H9 (cell line): ENCODE data around the gene LIN7C. TPM values are rescaled to one million over a fixed set of nuclear protein-coding genes. Genes with fewer than 3 reads are reported as not detected.

Source experiments
- DNase-seq: peaks from one replicate; pipeline ENCODE4 v3.0.0-alpha.2; 2017
- H2AFZ ChIP-seq: one replicate; pipeline ENCODE4 v1.6.1; 2013; ENCODE audit warnings: mild to moderate bottlenecking, low read length, control low read depth, moderate library complexity
- H2AK5ac ChIP-seq: 2 replicates; pipeline ENCODE4 v1.6.1; 2013; ENCODE audit warnings: low read length, control low read depth, mixed read lengths; ENCODE audit not compliant: insufficient read length
- H2BK120ac ChIP-seq: one replicate; pipeline ENCODE4 v1.6.1; 2013; ENCODE audit warnings: low read depth, mild to moderate bottlenecking, low read length, control low read depth, inconsistent platforms; ENCODE audit not compliant: poor library complexity, severe bottlenecking
- H2BK12ac ChIP-seq: 2 replicates; pipeline ENCODE4 v1.6.1; 2013; ENCODE audit warnings: low read length, control low read depth, mixed read lengths, low read depth; ENCODE audit not compliant: insufficient read length
- H2BK15ac ChIP-seq: 2 replicates; pipeline ENCODE4 v1.6.1; 2013; ENCODE audit warnings: low read depth, low read length, control low read depth
- H2BK20ac ChIP-seq: one replicate; pipeline ENCODE4 v1.6.1; 2013; ENCODE audit warnings: low read depth, mild to moderate bottlenecking, low read length, control low read depth, inconsistent platforms; ENCODE audit not compliant: poor library complexity, severe bottlenecking
- H2BK5ac ChIP-seq: 2 replicates; pipeline ENCODE4 v1.6.1; 2013; ENCODE audit warnings: low read length, control low read depth, mixed read lengths; ENCODE audit not compliant: insufficient read length
- H3K14ac ChIP-seq: 2 replicates; pipeline ENCODE4 v1.6.1; 2013; ENCODE audit warnings: low read length, control low read depth; ENCODE audit not compliant: insufficient read depth
- H3K18ac ChIP-seq: 2 replicates; pipeline ENCODE4 v1.6.1; 2013; ENCODE audit warnings: low read depth, mild to moderate bottlenecking, mixed read lengths, low read length, control low read depth; ENCODE audit not compliant: insufficient read length
- H3K23ac ChIP-seq: 2 replicates; pipeline ENCODE4 v1.6.1; 2013; ENCODE audit warnings: low read length, control low read depth, mixed read lengths, low read depth; ENCODE audit not compliant: insufficient read length
- H3K23me2 ChIP-seq: 2 replicates; pipeline ENCODE4 v1.6.1; 2013; ENCODE audit warnings: low read depth, mild to moderate bottlenecking, mixed read lengths, low read length, control low read depth; ENCODE audit not compliant: insufficient read length, poor library complexity, severe bottlenecking
- H3K27ac ChIP-seq: 2 replicates; pipeline ENCODE4 v1.5.1; 2013; ENCODE audit warnings: low read length, control low read depth, mixed read lengths, low read depth; ENCODE audit not compliant: insufficient read length
- H3K27me3 ChIP-seq: 2 replicates; pipeline ENCODE4 v1.6.1; 2013; ENCODE audit warnings: low read length, control low read depth, inconsistent platforms; ENCODE audit not compliant: insufficient read depth
- H3K4ac ChIP-seq: 2 replicates; pipeline ENCODE4 v1.6.1; 2013; ENCODE audit warnings: low read depth, mild to moderate bottlenecking, control low read depth, inconsistent platforms, low read length, moderate library complexity
- H3K4me1 ChIP-seq: 2 replicates; pipeline ENCODE4 v1.6.1; 2013; ENCODE audit warnings: low read length, control low read depth, inconsistent platforms; ENCODE audit not compliant: insufficient read depth
- H3K4me2 ChIP-seq: 2 replicates; pipeline ENCODE4 v1.6.1; 2013; ENCODE audit warnings: low read length, control low read depth, mixed read lengths; ENCODE audit not compliant: insufficient read length, insufficient read depth
- H3K56ac ChIP-seq: 2 replicates; pipeline ENCODE4 v1.6.1; 2013; ENCODE audit warnings: low read depth, mild to moderate bottlenecking, mixed read lengths, low read length, control low read depth; ENCODE audit not compliant: insufficient read length
- H3K79me1 ChIP-seq: 2 replicates; pipeline ENCODE4 v1.6.1; 2013; ENCODE audit warnings: low read depth, mild to moderate bottlenecking, moderate library complexity, low read length, control low read depth, inconsistent platforms; ENCODE audit not compliant: insufficient read depth, poor library complexity, severe bottlenecking
- H3K79me2 ChIP-seq: 2 replicates; pipeline ENCODE4 v1.6.1; 2013; ENCODE audit warnings: low read length, control low read depth, inconsistent platforms; ENCODE audit not compliant: insufficient read depth
- H3K9ac ChIP-seq: 2 replicates; pipeline ENCODE4 v1.6.1; 2013; ENCODE audit warnings: low read length, control low read depth, mixed read lengths; ENCODE audit not compliant: insufficient read length; ENCODE audit errors: extremely low read depth
- H3K9me3 ChIP-seq: one replicate; pipeline ENCODE4 v1.6.1; 2013; ENCODE audit warnings: low read depth, low read length, inconsistent platforms; ENCODE audit not compliant: control insufficient read depth
- H3T11ph ChIP-seq: one replicate; pipeline ENCODE4 v1.6.1; 2013; ENCODE audit warnings: mild to moderate bottlenecking, low read length, control low read depth, inconsistent platforms
- H4K20me1 ChIP-seq: one replicate; pipeline ENCODE4 v1.6.1; 2013; ENCODE audit not compliant: control insufficient read depth, insufficient read length, insufficient read depth
- H4K5ac ChIP-seq: 2 replicates; pipeline ENCODE4 v1.6.1; 2013; ENCODE audit warnings: low read depth, mild to moderate bottlenecking, mixed read lengths, low read length, control low read depth; ENCODE audit not compliant: insufficient read length
- H4K8ac ChIP-seq: replicated peaks from 2 replicates; pipeline ENCODE4 v1.6.1; 2013; ENCODE audit warnings: low read length, control low read depth, mixed read lengths, low read depth; ENCODE audit not compliant: insufficient read length
- H4K91ac ChIP-seq: 2 replicates; pipeline ENCODE4 v1.6.1; 2013; ENCODE audit warnings: low read depth, mild to moderate bottlenecking, moderate library complexity, mixed read lengths, low read length, control low read depth; ENCODE audit not compliant: insufficient read length
- H3K27ac Mint-ChIP-seq, 3 experiments: 2 replicates in 2 of 3; 3 replicates in 1 of 3; pipeline ENCODE4 v1.8.0; 2020 to 2021; ENCODE audit warnings: mixed read lengths in 3 of 3, mild to moderate bottlenecking in 1 of 3, moderate library complexity in 1 of 3
- H3K27me3 Mint-ChIP-seq: 2 replicates; pipeline ENCODE4 v1.8.0; 2021; ENCODE audit warnings: low read depth, mild to moderate bottlenecking, moderate library complexity, mixed read lengths
- H3K36me3 Mint-ChIP-seq, 3 experiments: 2 replicates in 2 of 3; 3 replicates in 1 of 3; pipeline ENCODE4 v1.8.0; 2020 to 2021; ENCODE audit warnings: low read depth in 3 of 3, mixed read lengths in 3 of 3; ENCODE audit not compliant: insufficient read depth in 1 of 3
- H3K4me1 Mint-ChIP-seq, 2 experiments: 2 replicates each; pipeline ENCODE4 v1.8.0; 2020; ENCODE audit warnings: mixed read lengths in 2 of 2
- H3K4me3 Mint-ChIP-seq, 2 experiments: 2 replicates in 1 of 2; 3 replicates in 1 of 2; pipeline ENCODE4 v1.8.0; 2020 to 2021; ENCODE audit warnings: mild to moderate bottlenecking in 2 of 2, mixed read lengths in 2 of 2, moderate library complexity in 1 of 2
- H3K9me3 Mint-ChIP-seq, 2 experiments: 2 replicates in 1 of 2; 3 replicates in 1 of 2; pipeline ENCODE4 v1.8.0; 2020; ENCODE audit warnings: mild to moderate bottlenecking in 2 of 2, mixed read lengths in 2 of 2, moderate library complexity in 1 of 2
- total RNA-seq: library from RNA; stranded (reverse); gene quantifications from 2 replicates; pipeline ENCODE4 v1.2.1, GENCODE V29; 2021
- TF ChIP-seq, protein P1 (sequence below): fragments of 200-600 bp; sonication (generic); conservative IDR thresholded peaks from 3 replicates; pipeline ENCODE4 v1.8.0; 2021; ENCODE audit warnings: antibody characterized with exemption, mild to moderate bottlenecking

LIN7C gene
- total RNA-seq, 1 experiment from 2014 or later = 40.0 TPM

DNA sequence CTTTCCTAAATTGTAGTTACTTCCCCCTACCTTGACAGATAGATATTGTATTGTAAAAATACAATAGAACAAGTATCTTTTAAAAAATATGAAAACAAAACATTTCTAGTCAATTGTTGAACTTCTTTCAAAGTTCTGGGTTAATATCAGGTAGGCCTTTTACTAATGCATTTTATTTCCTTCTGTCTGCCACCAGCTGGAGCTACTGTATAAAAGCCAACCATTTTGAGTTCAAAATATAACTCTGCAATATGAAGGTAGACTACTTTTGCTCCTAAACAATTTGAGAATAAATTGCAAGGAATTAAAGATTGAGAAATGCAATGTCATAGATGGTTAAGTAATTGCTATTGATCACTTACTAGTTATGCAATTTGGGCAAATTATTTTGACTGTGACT is 22.1 kb upstream of the LIN7C start:
- Histone ChIP-seq H2AFZ (no peak overlapping the region), H3K79me2 (no peaks in the 10 kb centered on the region), H2BK5ac (no peak overlapping the region), H3K79me1 (no peaks in the 10 kb centered on the region), H3K14ac (no peak overlapping the region), H3K4me2 (no peak overlapping the region), H2BK120ac (no peak overlapping the region), H3K9ac (no peak overlapping the region), H3K27ac (no peak overlapping the region), H2BK20ac (no peak overlapping the region), H3K18ac (no peak overlapping the region), H3K4me1 (no peaks in the 10 kb centered on the region), H4K20me1 (no peaks in the 10 kb centered on the region), H3K23me2 (no peaks in the 10 kb centered on the region), H3K56ac (no peak overlapping the region), H2BK12ac (no peak overlapping the region), H2BK15ac (no peak overlapping the region), H3K23ac (no peak overlapping the region), H3K9me3 (no peaks in the 10 kb centered on the region), H4K5ac (no peak overlapping the region), H2AK5ac (no peak overlapping the region), H3K27me3 (no peaks in the 10 kb centered on the region), H4K8ac (no peak overlapping the region), H4K91ac (no peak overlapping the region), H3T11ph (no peak overlapping the region), H3K4ac (no peak overlapping the region)
- H3K9me3 Mint-ChIP-seq = no peaks in the 10 kb centered on the region
- DNase-seq = no peak
- H3K27ac Mint-ChIP-seq = no peak overlapping the region
- H3K4me3 Mint-ChIP-seq = no peak overlapping the region
- peaks cover 2% of the 10 kb centered on the region; the same call in 1 of the 2 replicates for H3K27me3 Mint-ChIP-seq
- TF ChIP-seq, protein P1, sequence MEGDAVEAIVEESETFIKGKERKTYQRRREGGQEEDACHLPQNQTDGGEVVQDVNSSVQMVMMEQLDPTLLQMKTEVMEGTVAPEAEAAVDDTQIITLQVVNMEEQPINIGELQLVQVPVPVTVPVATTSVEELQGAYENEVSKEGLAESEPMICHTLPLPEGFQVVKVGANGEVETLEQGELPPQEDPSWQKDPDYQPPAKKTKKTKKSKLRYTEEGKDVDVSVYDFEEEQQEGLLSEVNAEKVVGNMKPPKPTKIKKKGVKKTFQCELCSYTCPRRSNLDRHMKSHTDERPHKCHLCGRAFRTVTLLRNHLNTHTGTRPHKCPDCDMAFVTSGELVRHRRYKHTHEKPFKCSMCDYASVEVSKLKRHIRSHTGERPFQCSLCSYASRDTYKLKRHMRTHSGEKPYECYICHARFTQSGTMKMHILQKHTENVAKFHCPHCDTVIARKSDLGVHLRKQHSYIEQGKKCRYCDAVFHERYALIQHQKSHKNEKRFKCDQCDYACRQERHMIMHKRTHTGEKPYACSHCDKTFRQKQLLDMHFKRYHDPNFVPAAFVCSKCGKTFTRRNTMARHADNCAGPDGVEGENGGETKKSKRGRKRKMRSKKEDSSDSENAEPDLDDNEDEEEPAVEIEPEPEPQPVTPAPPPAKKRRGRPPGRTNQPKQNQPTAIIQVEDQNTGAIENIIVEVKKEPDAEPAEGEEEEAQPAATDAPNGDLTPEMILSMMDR = no peak
- no peaks in the 10 kb centered on the region for H3K36me3 Mint-ChIP-seq
- peaks cover 10% of the 10 kb centered on the region in 2 experiments; a peak in 3 of 4 replicates for H3K4me1 Mint-ChIP-seq
